HepG2 (cell line): Measurements from ENCODE around the gene ANKRA2. TPM values are rescaled to one million over a fixed set of nuclear protein-coding genes. Genes with fewer than 3 reads are reported as not detected.
A peak's percentile ranks its signal among the peaks of the same experiment; 100 is the strongest.

ENCODE experiments used
- FIP1L1 ChIP-seq: fragments of 200-400 bp; formaldehyde crosslinking; IDR thresholded peaks from 2 replicates; pipeline ENCODE4 v1.6.1; 2018; ENCODE audit warnings: low read depth, mild to moderate bottlenecking, low read length, moderate library complexity, borderline replicate concordance; ENCODE audit not compliant: insufficient read depth
- FOXM1 ChIP-seq: sonication (generic); formaldehyde crosslinking; IDR thresholded peaks from 2 replicates; pipeline ENCODE4 v1.5.0; 2020; ENCODE audit warnings: missing genetic modification reagents
- HCFC1 ChIP-seq: fragments of 150-350 bp; IDR thresholded peaks from 2 replicates; pipeline ENCODE4 v1.6.1; 2014; ENCODE audit warnings: low read depth, low read length
- HOXA9 ChIP-seq: sonication (generic); formaldehyde crosslinking; IDR thresholded peaks from 2 replicates; pipeline ENCODE4 v1.8.1; 2022; ENCODE audit warnings: missing genetic modification reagents, mild to moderate bottlenecking, moderate library complexity, borderline replicate concordance
- ISX ChIP-seq: sonication (generic); formaldehyde crosslinking; conservative IDR thresholded peaks from 2 replicates; pipeline ENCODE4 v1.5.0; 2020; ENCODE audit warnings: missing genetic modification reagents
- PITX1 ChIP-seq: sonication (generic); formaldehyde crosslinking; IDR thresholded peaks from 2 replicates; pipeline ENCODE4 v1.5.1; 2020; ENCODE audit warnings: mild to moderate bottlenecking, missing genetic modification reagents
- POLR2A ChIP-seq, 2 experiments: IDR thresholded peaks; 2 replicates each; pipeline ENCODE4 v1.6.1; 2011; ENCODE audit warnings: low read depth in 2 of 2, low read length in 2 of 2, mild to moderate bottlenecking in 1 of 2, moderate library complexity in 1 of 2; ENCODE audit not compliant: insufficient read depth in 1 of 2
- RARA ChIP-seq: IDR thresholded peaks from 2 replicates; pipeline ENCODE4 v1.6.1; 2016; ENCODE audit warnings: missing genetic modification reagents, missing compliant biosample characterization
- SRSF1 ChIP-seq: fragments of 200-400 bp; formaldehyde crosslinking; optimal IDR thresholded peaks from 2 replicates; pipeline ENCODE3; 2017; ENCODE audit warnings: mild to moderate bottlenecking, low read depth, low read length, moderate library complexity
- SRY ChIP-seq: sonication (generic); formaldehyde crosslinking; IDR thresholded peaks from 2 replicates; pipeline ENCODE4 v1.8.0; 2022; ENCODE audit warnings: mild to moderate bottlenecking, missing genetic modification reagents
- ZNF232 ChIP-seq: sonication (generic); formaldehyde crosslinking; IDR thresholded peaks from 2 replicates; pipeline ENCODE4 v1.4.0; 2020; ENCODE audit warnings: missing genetic modification reagents, borderline replicate concordance
- ZNF30 ChIP-seq: sonication (generic); formaldehyde crosslinking; IDR thresholded peaks from 2 replicates; pipeline ENCODE4 v1.5.0; 2020; ENCODE audit warnings: mild to moderate bottlenecking, missing genetic modification reagents
- ZNF331 ChIP-seq: sonication (generic); formaldehyde crosslinking; IDR thresholded peaks from 2 replicates; pipeline ENCODE4 v1.4.0; 2020; ENCODE audit warnings: missing genetic modification reagents
- polyA plus RNA-seq, 8 experiments: library from polyadenylated mRNA; depleted of rRNA in 3 of 8; stranded (reverse) in 7 of 8; unstranded in 1 of 8; fragments of >200 nt; fragmentation: Illumina TruSeq in 4 of 8; extraction: Trizol in 4 of 8; gene quantifications; 2 replicates each; pipeline versions ENCODE4 v1.2.1 to v1.2.3, GENCODE V29; 2011 to 2016; ENCODE audit warnings: low read depth in 4 of 8, missing spikeins in 1 of 8, mixed read lengths in 1 of 8; ENCODE audit not compliant: insufficient read depth in 1 of 8
- total RNA-seq, 5 experiments: library from RNA; depleted of rRNA; stranded (reverse); fragments of >200 nt; fragmentation: Illumina TruSeq; extraction: Trizol; gene quantifications; 2 replicates each; pipeline ENCODE4 v1.2.3, GENCODE V29; 2016; ENCODE audit warnings: low read depth in 1 of 5
- TF ChIP-seq, protein P1 (sequence below): sonication (generic); formaldehyde crosslinking; IDR thresholded peaks from 2 replicates; pipeline ENCODE4 v1.4.0; 2020; ENCODE audit warnings: mild to moderate bottlenecking, missing genetic modification reagents
- TF ChIP-seq, protein P2 (sequence below): sonication (generic); formaldehyde crosslinking; IDR thresholded peaks from 2 replicates; pipeline ENCODE4 v1.4.0; 2020; ENCODE audit warnings: missing genetic modification reagents
- TF ChIP-seq, protein P3 (sequence below): sonication (generic); formaldehyde crosslinking; IDR thresholded peaks from 2 replicates; pipeline ENCODE4 v1.8.0; 2022; ENCODE audit warnings: mild to moderate bottlenecking, missing genetic modification reagents, moderate library complexity
- TF ChIP-seq, protein P4 (sequence below): sonication (generic); formaldehyde crosslinking; IDR thresholded peaks from 2 replicates; pipeline ENCODE4 v1.4.0; 2020; ENCODE audit warnings: missing genetic modification reagents

The ANKRA2 gene
- total and polyA plus RNA-seq, 2 of the 13 experiments (the other 11 are each of a cell fraction or from before 2014, with no cell fraction given) = 23.6 to 33.6 TPM

DNA sequence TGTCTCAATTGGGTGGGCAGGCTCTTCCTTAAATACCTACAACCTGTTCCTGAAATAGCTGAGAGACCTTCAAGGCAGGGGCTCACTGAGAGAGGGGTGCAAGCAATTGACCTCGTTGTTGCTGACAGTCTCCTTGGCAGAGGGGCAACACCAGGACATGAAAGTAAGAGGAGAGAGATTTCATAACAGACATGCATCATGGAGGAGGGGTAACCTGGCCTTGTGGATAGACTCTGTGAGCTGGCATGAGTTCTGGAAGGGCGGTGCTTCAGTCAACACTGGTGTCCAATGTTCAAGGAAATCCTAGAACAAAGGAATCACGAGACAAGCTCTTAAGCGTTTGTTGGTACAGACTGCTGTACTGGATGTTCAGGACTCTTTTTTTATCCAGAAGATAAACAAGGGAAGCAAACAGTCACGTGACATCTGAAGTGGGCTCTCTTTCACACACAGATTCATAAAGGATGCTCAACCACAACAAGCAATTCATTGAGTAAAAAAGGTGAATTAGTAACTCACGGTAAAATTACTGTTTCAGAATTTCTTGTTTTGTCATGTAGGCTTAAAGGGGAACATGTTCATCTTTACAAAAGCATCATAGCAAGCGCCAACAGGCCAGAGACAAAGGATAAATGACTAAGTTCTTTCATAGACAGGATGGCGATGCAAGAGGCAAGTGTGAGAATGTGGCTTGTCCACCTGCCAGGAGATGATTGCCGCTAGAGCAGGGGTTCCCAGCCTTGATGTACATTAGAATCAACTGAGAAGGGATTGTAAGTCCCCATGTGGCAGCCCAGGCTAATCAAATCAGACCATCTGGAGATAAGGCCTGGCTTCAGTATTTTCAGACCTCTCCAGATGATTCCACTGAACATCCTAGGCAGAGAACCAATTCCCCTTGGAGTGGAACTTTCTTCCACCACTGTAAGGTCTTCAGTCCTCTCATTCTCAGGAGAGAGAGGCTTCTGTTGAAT is 20.7 kb downstream of the ANKRA2 start (continued):
- TF ChIP-seq, protein P1, sequence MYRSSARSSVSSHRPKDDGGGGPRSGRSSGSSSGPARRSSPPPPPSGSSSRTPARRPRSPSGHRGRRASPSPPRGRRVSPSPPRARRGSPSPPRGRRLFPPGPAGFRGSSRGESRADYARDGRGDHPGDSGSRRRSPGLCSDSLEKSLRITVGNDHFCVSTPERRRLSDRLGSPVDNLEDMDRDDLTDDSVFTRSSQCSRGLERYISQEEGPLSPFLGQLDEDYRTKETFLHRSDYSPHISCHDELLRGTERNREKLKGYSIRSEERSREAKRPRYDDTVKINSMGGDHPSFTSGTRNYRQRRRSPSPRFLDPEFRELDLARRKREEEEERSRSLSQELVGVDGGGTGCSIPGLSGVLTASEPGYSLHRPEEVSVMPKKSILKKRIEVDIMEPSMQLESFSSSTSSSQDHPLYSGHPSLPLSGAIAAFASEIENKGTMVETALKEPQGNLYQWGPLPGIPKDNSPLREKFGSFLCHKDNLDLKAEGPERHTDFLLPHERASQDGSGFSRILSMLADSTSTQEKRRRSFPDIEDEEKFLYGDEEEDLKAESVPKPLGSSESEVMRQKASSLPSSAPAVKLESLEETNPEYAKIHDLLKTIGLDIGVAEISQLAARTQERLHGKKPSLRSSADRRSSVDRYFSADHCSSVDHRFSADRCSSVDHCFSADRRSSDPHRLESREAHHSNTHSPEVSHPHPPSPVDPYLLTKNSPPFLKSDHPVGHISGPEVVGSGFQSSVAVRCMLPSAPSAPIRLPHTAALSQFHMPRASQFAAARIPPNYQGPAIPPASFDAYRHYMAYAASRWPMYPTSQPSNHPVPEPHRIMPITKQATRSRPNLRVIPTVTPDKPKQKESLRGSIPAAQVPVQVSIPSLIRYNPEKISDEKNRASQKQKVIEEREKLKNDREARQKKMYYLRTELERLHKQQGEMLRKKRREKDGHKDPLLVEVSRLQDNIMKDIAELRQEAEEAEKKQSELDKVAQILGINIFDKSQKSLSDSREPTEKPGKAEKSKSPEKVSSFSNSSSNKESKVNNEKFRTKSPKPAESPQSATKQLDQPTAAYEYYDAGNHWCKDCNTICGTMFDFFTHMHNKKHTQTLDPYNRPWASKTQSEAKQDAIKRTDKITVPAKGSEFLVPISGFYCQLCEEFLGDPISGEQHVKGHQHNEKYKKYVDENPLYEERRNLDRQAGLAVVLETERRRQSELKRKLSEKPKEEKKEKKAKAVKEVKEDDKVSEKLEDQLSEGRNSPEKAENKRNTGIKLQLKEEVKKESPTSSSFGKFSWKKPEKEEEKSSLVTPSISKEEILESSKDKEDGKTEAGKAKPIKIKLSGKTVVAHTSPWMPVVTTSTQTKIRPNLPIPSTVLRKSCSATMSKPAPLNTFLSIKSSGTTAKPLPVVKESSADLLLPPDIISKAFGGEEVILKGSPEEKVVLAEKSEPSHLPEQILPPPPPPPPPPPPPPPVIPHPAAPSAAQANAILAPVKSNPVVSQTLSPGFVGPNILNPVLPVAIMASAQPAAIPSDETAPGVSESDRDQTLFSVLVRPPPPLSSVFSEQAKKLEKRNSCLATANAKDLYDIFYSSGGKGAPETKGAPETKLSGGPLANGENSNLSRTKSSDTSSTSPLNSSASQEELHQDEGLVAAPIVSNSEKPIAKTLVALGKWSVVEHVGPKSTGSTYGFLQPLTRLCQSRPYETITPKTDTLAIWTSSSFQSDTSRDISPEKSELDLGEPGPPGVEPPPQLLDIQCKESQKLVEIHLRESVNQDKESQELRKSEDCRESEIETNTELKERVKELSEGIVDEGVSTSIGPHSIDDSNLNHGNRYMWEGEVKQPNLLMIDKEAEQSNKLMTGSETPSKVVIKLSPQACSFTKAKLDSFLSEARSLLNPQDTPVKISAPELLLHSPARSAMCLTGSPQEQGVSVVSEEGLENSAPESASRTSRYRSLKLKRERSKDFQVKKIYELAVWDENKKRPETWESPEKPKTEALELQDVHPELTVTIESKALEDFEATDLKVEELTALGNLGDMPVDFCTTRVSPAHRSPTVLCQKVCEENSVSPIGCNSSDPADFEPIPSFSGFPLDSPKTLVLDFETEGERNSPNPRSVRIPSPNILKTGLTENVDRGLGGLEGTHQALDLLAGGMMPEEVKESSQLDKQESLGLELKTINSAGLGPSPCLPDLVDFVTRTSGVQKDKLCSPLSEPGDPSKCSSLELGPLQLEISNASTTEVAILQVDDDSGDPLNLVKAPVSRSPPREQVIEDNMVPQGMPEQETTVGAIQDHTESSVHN (CRISPR knock-in tag) = peak; percentile 95; the same call in 1 of the 2 replicates
- TF ChIP-seq POLR2A (IDR thresholded peaks at IDR 0.05; ENCODE audit: insufficient read depth in 1 of 2, low read depth in 2 of 2, low read length in 2 of 2) (peak; percentile 5 to 49; a peak in 3 of 4 replicates), ZNF30 (no peak), ZNF331 (CRISPR knock-in tag) (peak; percentile 84), FOXM1 (CRISPR knock-in tag) (no peak), RARA (CRISPR knock-in tag) (peak; percentile 86), FIP1L1 (no peak), HCFC1 (no peak), PITX1 (CRISPR knock-in tag) (peak; percentile 96), ZNF232 (CRISPR knock-in tag) (no peak), SRSF1 (no peak), ISX (CRISPR knock-in tag) (no peak), SRY (CRISPR knock-in tag) (no peak; the same call in 1 of the 2 replicates), HOXA9 (CRISPR knock-in tag) (no peak)
- TF ChIP-seq, protein P2, sequence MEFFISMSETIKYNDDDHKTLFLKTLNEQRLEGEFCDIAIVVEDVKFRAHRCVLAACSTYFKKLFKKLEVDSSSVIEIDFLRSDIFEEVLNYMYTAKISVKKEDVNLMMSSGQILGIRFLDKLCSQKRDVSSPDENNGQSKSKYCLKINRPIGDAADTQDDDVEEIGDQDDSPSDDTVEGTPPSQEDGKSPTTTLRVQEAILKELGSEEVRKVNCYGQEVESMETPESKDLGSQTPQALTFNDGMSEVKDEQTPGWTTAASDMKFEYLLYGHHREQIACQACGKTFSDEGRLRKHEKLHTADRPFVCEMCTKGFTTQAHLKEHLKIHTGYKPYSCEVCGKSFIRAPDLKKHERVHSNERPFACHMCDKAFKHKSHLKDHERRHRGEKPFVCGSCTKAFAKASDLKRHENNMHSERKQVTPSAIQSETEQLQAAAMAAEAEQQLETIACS (CRISPR knock-in tag) = no peak
- TF ChIP-seq, protein P3, sequence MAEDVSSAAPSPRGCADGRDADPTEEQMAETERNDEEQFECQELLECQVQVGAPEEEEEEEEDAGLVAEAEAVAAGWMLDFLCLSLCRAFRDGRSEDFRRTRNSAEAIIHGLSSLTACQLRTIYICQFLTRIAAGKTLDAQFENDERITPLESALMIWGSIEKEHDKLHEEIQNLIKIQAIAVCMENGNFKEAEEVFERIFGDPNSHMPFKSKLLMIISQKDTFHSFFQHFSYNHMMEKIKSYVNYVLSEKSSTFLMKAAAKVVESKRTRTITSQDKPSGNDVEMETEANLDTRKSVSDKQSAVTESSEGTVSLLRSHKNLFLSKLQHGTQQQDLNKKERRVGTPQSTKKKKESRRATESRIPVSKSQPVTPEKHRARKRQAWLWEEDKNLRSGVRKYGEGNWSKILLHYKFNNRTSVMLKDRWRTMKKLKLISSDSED (CRISPR knock-in tag) = no peak
- TF ChIP-seq, protein P4, sequence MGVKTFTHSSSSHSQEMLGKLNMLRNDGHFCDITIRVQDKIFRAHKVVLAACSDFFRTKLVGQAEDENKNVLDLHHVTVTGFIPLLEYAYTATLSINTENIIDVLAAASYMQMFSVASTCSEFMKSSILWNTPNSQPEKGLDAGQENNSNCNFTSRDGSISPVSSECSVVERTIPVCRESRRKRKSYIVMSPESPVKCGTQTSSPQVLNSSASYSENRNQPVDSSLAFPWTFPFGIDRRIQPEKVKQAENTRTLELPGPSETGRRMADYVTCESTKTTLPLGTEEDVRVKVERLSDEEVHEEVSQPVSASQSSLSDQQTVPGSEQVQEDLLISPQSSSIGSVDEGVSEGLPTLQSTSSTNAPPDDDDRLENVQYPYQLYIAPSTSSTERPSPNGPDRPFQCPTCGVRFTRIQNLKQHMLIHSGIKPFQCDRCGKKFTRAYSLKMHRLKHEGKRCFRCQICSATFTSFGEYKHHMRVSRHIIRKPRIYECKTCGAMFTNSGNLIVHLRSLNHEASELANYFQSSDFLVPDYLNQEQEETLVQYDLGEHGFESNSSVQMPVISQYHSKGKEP (CRISPR knock-in tag) = no peak
